Measurements from ENCODE around the gene KSR1. TPM values are rescaled to one million over a fixed set of nuclear protein-coding genes. Genes with fewer than 3 reads are reported as not detected.
A peak's percentile ranks its signal among the peaks of the same experiment; 100 is the strongest.
"Not testable (repeated sequence)": the region's sequence is repeated elsewhere in the genome, so short reads cannot be mapped to it uniquely, and the experiment has no call there.

The KSR1 gene
- total and polyA plus RNA-seq, 11 donors, result 6.1 to 31.1 (median 7.5) TPM

GRCh38 chr17:27644586-27644985 lies 188.3 kb downstream of the KSR1 start:
- Histone ChIP-seq H3K9me3 (no peaks in the 10 kb centered on the region), H3K36me3 (peaks cover 0 to 60% (median 11%) of the 10 kb centered on the region in 9 donors), H3K4me3 (no peak overlapping the region), H3K27ac (peak overlapping the region in 1 of 12 donors; percentile 52), H3K4me1 (peaks cover 0 to 37% (median 7%) of the 10 kb centered on the region in 12 donors), H3K27me3 (no peaks in the 10 kb centered on the region)
- TF ChIP-seq POLR2A (IDR thresholded peaks at IDR 0.05), result no peak
- TF ChIP-seq CTCF (IDR thresholded peaks at IDR 0.05), result no peak
- WGBS, 4 donors, result 50 to 78% (median 58%) methylated on average over 2 to 9 of the region's 9 CpGs
- intact Hi-C loops (cut with DNase I), result no loop called here
- ATAC-seq, result peak; percentile 32 to 75 (median 58)
- DNase-seq, result peak in 2 of 5 donors; percentile 59 to 65

- Histone ChIP-seq H3K4me1 (peaks cover 0 to 39% (median 8%) of the 10 kb centered on the region in 12 donors), H3K36me3 (peaks cover 0 to 50% (median 3%) of the 10 kb centered on the region in 9 donors)
- H3K9me3 ChIP-seq; intact Hi-C loops (cut with DNase I); ATAC-seq; DNase-seq; H3K27ac ChIP-seq; H3K27me3 ChIP-seq; H3K4me3 ChIP-seq: not testable (repeated sequence)
- WGBS, 4 donors, result 74 to 88% (median 82%) methylated on average over 2 to 4 of the region's 10 CpGs
Observed at GRCh38 chr17:27645621-27646020, 189.4 kb downstream of the KSR1 start.

- WGBS, 4 donors, result 93 to 98% (median 95%) methylated on average over 13 of the region's 13 CpGs
- no peak for ATAC-seq
- no peaks in the 10 kb centered on the region for H3K27me3 ChIP-seq
- H3K36me3 ChIP-seq, result peaks cover 0 to 43% (median 0%) of the 10 kb centered on the region in 9 donors
- H3K9me3 ChIP-seq, result no peaks in the 10 kb centered on the region
- peaks cover 0 to 34% (median 8%) of the 10 kb centered on the region in 12 donors for H3K4me1 ChIP-seq
- intact Hi-C loops (cut with DNase I), result no loop called here
- H3K27ac ChIP-seq, result no peak overlapping the region
- DNase-seq, result no peak
- TF ChIP-seq CTCF (IDR thresholded peaks at IDR 0.05) (no peak), POLR2A (IDR thresholded peaks at IDR 0.05) (no peak)
- no peak overlapping the region for H3K4me3 ChIP-seq
Observed at GRCh38 chr17:27646232-27646631, 190.0 kb downstream of the KSR1 start.

- H3K27ac ChIP-seq, result peak overlapping the region in 2 of 12 donors; percentile 3 to 28
- DNase-seq (peak in 1 of 5 donors; percentile 57), ATAC-seq (peak in 1 of 4 donors; percentile 12)
- H3K4me1 ChIP-seq, result peaks cover 0 to 34% (median 8%) of the 10 kb centered on the region in 12 donors
- peaks cover 0 to 35% (median 0%) of the 10 kb centered on the region in 9 donors for H3K36me3 ChIP-seq
- TF ChIP-seq CTCF (IDR thresholded peaks at IDR 0.05), result no peak
- TF ChIP-seq POLR2A (IDR thresholded peaks at IDR 0.05), result no peak
- H3K27me3 ChIP-seq, result no peaks in the 10 kb centered on the region
- intact Hi-C loops (cut with DNase I), result no loop called here
- H3K4me3 ChIP-seq, result no peak overlapping the region
- 70 to 73% (median 71%) methylated on average over 9 of the region's 9 CpGs for WGBS, 4 donors
- H3K9me3 ChIP-seq, result no peaks in the 10 kb centered on the region
Observed at GRCh38 chr17:27647765-27648164, 191.5 kb downstream of the KSR1 start.

- H3K27ac ChIP-seq; intact Hi-C loops (cut with DNase I); H3K4me3 ChIP-seq; DNase-seq; H3K27me3 ChIP-seq; H3K9me3 ChIP-seq: not testable (repeated sequence)
- peaks cover 0 to 28% (median 7%) of the 10 kb centered on the region in 12 donors for H3K4me1 ChIP-seq
- peaks cover 0 to 29% (median 0%) of the 10 kb centered on the region in 9 donors for H3K36me3 ChIP-seq
- 56 to 63% (median 59%) methylated on average over 5 of the region's 5 CpGs for WGBS, 4 donors
- ATAC-seq, result peak in 3 of 4 donors; percentile 36 to 55 (median 47)
Observed at GRCh38 chr17:27649111-27649571, 192.9 kb downstream of the KSR1 start.
